Stimulated activated CD4-positive, alpha-beta T cell treated with anti-CD3 and anti-CD28 coated beads, Interleukin-1b, Interleukin-23, amount 100 ng/mL, for 1 hour (primary cell): ENCODE results near the gene SLC23A2.

Experiments used
- DNase-seq, 2 donors: peaks; one replicate each; pipeline ENCODE4 v3.0.0-alpha.2; 2020; ENCODE audit warnings: low read depth in 2 of 2

Gene SLC23A2

GRCh38 chr20:4846821-4847220 lies 154.5 kb downstream of the SLC23A2 start:
- DNase-seq, result no peak

- DNase-seq, result no peak
These were observed 156.4 kb downstream of the SLC23A2 start for GRCh38 chr20:4844751-4845465.

DNA sequence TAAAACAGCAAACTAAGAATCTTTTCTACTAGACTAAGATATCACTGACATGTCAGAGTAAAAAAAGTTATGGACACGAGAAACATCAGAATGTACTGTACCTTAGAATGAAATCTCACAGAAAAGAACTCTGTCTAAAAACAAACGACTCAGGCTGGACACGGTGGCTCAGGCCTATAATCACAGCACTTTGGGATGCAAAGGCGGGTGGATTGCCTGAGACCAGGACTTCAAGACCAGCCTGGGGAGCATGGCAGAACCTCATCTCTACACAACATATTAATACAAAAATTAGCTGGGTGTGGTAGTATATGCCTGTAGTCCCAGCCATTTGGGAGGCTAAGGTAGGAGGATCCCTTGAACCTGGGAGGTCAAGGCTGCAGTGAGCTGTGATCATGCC lies 157.0 kb downstream of the SLC23A2 start:
- DNase-seq, result no peak

GRCh38 chr20:4840801-4841200 lies 160.5 kb downstream of the SLC23A2 start:
- DNase-seq, result no peak

DNA sequence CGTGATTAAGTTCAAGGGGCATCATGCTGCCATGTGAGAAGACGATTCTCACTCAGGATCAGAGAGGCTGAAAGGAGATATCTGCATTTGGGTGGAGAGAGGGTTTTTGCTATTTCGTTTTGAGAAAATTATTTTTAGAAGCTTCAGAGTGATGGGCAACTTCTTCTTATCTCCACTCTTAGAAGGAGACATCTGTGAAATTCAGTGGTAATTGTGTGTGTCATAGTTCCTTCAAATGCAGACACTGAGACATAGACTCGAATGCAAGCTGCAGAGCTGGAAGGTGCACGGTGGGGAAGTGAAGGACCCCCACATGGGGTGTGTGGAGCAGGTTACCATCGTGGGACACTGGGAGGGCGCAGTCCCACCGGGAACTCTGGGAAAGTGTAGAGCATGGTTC lies 162.8 kb downstream of the SLC23A2 start:
- DNase-seq, result no peak

- no peak for DNase-seq
These were observed 163.6 kb downstream of the SLC23A2 start for GRCh38 chr20:4837760-4838159.

DNA sequence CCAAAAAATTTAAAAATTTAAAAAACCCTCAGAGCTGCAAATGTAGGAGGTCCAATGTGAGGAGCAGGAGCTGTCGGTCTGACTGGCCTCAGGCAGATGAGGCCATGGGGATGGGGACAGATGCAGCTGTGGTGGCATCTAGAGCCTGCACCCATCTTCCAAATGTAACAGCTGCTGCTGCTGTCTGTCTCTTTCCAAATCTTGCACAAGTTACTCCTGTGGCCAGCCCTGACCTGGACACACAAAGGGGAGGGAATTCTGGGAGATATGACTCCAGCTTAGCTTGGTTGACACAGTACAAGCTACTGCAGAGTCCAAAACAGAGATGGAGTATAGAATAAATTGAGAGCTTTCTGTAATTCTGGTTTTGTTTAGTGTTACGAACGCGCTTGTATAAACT lies 164.4 kb downstream of the SLC23A2 start:
- no peak for DNase-seq

- DNase-seq, result no peak
These were observed 164.8 kb downstream of the SLC23A2 start for GRCh38 chr20:4836473-4836872.

DNA sequence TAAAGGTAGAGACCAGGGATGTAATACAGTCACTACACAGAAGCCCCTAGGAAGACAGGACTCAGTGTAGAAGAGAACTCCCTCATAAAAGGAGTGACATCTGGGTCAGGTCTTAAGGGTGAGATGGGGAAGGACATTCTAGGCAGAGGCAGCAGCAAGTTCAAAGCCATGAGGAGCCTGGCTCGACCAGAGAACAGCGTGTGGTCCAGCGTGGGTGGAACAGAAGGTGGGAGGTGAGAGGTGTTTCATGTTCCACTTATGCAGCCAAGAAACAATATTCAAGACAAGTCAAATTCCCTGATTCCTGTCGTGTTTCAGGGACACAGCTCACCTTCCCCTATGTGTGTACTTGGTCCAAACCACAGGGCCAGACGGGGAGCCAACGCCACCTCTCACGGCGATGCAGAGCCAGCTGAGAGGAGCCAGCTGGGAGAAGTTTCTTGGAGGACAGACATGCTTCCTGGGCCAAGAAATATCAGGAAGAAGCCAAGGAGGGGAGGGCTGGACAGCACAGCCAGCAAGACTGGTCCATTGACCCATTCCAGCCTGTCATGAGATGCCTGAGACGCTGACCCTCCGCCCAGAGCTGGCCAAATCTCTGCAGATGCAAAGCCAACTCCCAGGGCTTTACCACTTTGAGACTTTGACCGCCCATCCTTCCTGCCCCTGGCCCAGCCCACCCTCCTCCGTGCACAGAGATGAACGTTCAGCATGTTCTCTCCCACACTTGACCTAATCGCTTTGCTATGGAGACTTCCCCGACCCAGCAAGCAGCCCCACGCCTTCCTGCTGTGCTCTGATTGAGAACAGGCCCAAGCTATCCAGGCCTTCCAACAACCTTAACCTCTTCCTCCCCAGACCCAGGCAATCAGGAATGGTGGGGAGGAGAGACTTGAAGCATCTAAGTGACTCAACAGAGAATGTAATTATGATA lies 165.8 kb downstream of the SLC23A2 start:
- no peak for DNase-seq

- no peak for DNase-seq
These were observed 168.1 kb downstream of the SLC23A2 start for GRCh38 chr20:4833074-4833728.

DNA sequence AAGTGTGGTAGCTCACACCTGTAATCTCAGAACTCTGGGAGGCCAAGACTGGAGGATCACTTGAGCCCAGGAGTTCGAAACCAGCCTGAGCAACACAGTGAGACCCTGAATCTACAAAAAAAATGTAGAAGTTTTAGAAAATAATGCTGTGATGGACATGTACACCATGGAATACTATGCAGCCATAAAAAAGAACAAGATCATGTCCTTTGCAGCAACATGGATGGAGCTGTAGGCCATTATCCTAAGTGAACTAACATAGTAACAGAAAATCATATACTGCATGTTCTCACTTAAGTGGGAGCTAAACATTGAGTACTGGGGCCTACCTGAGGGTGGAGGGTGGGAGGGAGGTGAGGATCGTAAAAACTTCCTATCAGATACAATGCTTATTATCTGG lies 168.8 kb downstream of the SLC23A2 start:
- no peak for DNase-seq

DNA sequence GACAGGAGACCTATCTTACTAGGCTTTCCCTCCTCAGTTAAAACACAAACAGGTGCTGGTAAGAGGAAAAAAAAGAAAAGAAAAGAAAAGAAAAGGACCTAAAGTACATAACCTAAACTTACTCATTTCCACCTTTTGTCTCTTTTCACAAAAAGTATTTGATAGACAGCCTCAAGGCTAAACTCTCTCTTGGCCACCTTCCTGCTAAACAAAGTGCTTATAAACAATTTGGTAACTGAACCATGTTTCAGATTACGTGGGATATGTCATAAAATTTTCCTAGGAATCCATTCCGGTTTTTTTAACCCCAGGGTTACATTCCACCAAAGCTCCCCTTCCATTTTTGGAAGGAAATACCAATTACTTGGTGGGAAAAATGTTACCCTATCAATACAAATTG lies 170.6 kb downstream of the SLC23A2 start:
- DNase-seq, result no peak

GRCh38 chr20:4830259-4830658 lies 171.1 kb downstream of the SLC23A2 start:
- DNase-seq, result no peak

GRCh38 chr20:4829514-4830215 lies 171.6 kb downstream of the SLC23A2 start:
- DNase-seq, result no peak

- DNase-seq, result no peak
These were observed 172.3 kb downstream of the SLC23A2 start for GRCh38 chr20:4828830-4829513.

DNA sequence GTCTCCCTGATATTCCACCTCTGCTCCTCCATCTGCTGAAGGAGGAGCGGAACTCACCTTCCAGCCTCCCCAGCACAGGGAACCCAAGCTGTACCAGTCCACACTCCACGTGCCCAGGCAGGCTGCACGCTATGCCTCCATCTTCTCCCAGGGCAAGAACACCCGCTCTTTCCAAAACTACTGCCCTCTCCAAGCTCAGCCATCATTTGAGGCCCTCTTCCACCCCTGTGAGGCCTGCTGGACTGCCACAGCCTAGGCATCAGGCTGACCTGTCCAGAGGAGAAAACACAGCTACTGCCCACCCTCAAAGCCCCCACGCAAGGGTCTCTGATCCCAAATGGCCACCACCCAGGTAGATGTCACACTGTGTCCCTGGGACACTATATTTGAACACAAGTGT lies 179.7 kb downstream of the SLC23A2 start:
- no peak for DNase-seq

GRCh38 chr20:4820806-4821518 lies 180.3 kb downstream of the SLC23A2 start:
- no peak for DNase-seq

DNA sequence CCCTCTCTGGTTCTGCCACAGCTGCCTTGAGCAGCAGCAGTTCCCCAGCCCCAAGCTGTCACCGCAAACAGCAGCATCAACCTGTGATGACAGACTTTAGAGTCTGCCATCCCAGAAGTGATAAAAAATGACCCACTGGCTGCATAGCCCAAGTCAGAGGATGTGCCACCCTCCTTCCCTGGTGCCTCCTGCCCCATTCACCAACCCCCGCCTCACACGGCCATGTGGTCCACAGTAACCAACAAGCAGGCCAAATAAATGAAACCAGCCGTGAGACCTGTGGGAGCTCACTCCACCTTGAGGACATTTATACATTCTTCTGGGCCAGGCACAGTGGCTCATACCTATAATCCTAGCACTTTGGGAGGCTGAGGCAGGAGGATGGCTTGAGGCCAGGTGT lies 181.4 kb downstream of the SLC23A2 start:
- DNase-seq, result no peak

DNA sequence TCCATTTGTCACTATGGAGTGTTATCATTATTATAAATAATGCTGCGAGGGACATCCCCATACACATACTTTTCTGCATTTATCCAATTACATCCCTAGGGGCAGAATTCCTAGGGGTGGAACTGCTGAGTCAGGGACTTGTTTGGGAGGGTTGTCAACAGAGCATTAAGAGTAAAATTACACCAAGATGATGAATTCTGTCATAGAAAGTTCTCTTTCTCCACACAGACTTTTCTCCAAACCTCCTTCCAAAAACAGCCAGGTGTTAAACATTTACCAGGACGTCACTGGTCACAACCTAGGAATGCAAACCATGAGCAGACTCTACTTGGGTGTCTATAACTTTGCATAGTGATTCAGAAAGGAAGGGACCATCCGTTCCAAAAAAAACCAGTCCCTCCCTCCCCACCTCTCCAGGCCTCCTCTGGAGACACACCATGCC lies 184.1 kb downstream of the SLC23A2 start:
- DNase-seq, result no peak

GRCh38 chr20:4815628-4816027 lies 185.7 kb downstream of the SLC23A2 start:
- no peak for DNase-seq
